GM18502 (cell line): ENCODE data around the gene CCDC170.
A peak's percentile ranks its signal among the peaks of the same experiment; 100 is the strongest.
"Not testable (repeated sequence)": the region's sequence is repeated elsewhere in the genome, so short reads cannot be mapped to it uniquely, and the experiment has no call there.

ENCODE experiments used
- ATAC-seq: cut with Tn5 transposase; IDR thresholded peaks from one replicate; pipeline ENCODE4 v1.9.1; 2021; ENCODE audit warnings: mild to moderate bottlenecking; ENCODE audit not compliant: unreplicated experiment, poor library complexity

CCDC170 gene

GRCh38 chr6:151493804-151494234 is at the start of gene CCDC170:
CCDC170 (plus strand) TSS chr6:151494017; CDS start chr6:151494129, 112 bp downstream.
- no peak for ATAC-seq

- no peak for ATAC-seq
Measured at GRCh38 chr6:151445482-151445881, 48.3 kb upstream of the CCDC170 start.

GRCh38 chr6:151447237-151447636 is 46.6 kb upstream of the CCDC170 start:
- no peak for ATAC-seq

- ATAC-seq: no peak
Measured at GRCh38 chr6:151448623-151449022, 45.2 kb upstream of the CCDC170 start.

- ATAC-seq: not testable (repeated sequence)
Measured at GRCh38 chr6:151450928-151451327, 42.9 kb upstream of the CCDC170 start.

GRCh38 chr6:151451417-151451949 is 42.3 kb upstream of the CCDC170 start:
- ATAC-seq: no peak

GRCh38 chr6:151451950-151452749 is 41.7 kb upstream of the CCDC170 start, which contains the start of gene RMND1:
RMND1 (minus strand) TSS chr6:151452126; CDS start chr6:151445811, 6,315 bp downstream.
- peak; percentile 97 for ATAC-seq

GRCh38 chr6:151452750-151453427 is 40.9 kb upstream of the CCDC170 start:
- ATAC-seq: no peak

- ATAC-seq: not testable (repeated sequence)
Measured at GRCh38 chr6:151455751-151456398, 37.9 kb upstream of the CCDC170 start.

- ATAC-seq: no peak
Measured at GRCh38 chr6:151461673-151462072, 32.1 kb upstream of the CCDC170 start.

GRCh38 chr6:151464702-151465101 is 29.1 kb upstream of the CCDC170 start:
- no peak for ATAC-seq

- peak; percentile 73 for ATAC-seq
Measured at GRCh38 chr6:151475653-151476523, 17.9 kb upstream of the CCDC170 start.

- no peak for ATAC-seq
Measured at GRCh38 chr6:151477726-151478125, 16.1 kb upstream of the CCDC170 start.

GRCh38 chr6:151478670-151479069 is 15.1 kb upstream of the CCDC170 start:
- ATAC-seq: no peak

- peak; percentile 30 for ATAC-seq
Measured at GRCh38 chr6:151481786-151482185, 12.0 kb upstream of the CCDC170 start.

GRCh38 chr6:151482290-151482689 is 11.5 kb upstream of the CCDC170 start:
- ATAC-seq: peak; percentile 54

- no peak for ATAC-seq
Measured at GRCh38 chr6:151483994-151484393, 9.8 kb upstream of the CCDC170 start.

GRCh38 chr6:151488226-151488625 is 5.6 kb upstream of the CCDC170 start:
- ATAC-seq: no peak

- ATAC-seq: no peak
Measured at GRCh38 chr6:151490996-151491395, 2.8 kb upstream of the CCDC170 start.
